ENCODE results near the gene SPN.
"Not testable (repeated sequence)": the region's sequence is repeated elsewhere in the genome, so short reads cannot be mapped to it uniquely, and the experiment has no call there.

The SPN gene

DNA sequence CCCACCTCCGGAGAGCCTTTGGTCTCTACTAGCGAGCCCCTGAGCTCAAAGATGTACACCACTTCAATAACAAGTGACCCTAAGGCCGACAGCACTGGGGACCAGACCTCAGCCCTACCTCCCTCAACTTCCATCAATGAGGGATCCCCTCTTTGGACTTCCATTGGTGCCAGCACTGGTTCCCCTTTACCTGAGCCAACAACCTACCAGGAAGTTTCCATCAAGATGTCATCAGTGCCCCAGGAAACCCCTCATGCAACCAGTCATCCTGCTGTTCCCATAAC is 702 bp downstream of the SPN start:
- peak overlapping the region; percentile 52 for H3K4me3 ChIP-seq (replicated peaks; ENCODE audit: insufficient read depth, low read length)
- TF ChIP-seq POLR2AphosphoS5 (IDR thresholded peaks at IDR 0.05; ENCODE audit: low read depth), result no peak
- no peak for TF ChIP-seq SPI1 (IDR thresholded peaks at IDR 0.05; ENCODE audit: borderline replicate concordance, low read depth)
- no peak for TF ChIP-seq GABPA (IDR thresholded peaks at IDR 0.05; ENCODE audit: low read depth)
- TF ChIP-seq, protein P1, sequence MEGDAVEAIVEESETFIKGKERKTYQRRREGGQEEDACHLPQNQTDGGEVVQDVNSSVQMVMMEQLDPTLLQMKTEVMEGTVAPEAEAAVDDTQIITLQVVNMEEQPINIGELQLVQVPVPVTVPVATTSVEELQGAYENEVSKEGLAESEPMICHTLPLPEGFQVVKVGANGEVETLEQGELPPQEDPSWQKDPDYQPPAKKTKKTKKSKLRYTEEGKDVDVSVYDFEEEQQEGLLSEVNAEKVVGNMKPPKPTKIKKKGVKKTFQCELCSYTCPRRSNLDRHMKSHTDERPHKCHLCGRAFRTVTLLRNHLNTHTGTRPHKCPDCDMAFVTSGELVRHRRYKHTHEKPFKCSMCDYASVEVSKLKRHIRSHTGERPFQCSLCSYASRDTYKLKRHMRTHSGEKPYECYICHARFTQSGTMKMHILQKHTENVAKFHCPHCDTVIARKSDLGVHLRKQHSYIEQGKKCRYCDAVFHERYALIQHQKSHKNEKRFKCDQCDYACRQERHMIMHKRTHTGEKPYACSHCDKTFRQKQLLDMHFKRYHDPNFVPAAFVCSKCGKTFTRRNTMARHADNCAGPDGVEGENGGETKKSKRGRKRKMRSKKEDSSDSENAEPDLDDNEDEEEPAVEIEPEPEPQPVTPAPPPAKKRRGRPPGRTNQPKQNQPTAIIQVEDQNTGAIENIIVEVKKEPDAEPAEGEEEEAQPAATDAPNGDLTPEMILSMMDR (IDR thresholded peaks at IDR 0.05; ENCODE audit: insufficient read depth, low read length), result no peak
- peak overlapping the region; percentile 98 for H3K27ac ChIP-seq (replicated peaks)

DNA sequence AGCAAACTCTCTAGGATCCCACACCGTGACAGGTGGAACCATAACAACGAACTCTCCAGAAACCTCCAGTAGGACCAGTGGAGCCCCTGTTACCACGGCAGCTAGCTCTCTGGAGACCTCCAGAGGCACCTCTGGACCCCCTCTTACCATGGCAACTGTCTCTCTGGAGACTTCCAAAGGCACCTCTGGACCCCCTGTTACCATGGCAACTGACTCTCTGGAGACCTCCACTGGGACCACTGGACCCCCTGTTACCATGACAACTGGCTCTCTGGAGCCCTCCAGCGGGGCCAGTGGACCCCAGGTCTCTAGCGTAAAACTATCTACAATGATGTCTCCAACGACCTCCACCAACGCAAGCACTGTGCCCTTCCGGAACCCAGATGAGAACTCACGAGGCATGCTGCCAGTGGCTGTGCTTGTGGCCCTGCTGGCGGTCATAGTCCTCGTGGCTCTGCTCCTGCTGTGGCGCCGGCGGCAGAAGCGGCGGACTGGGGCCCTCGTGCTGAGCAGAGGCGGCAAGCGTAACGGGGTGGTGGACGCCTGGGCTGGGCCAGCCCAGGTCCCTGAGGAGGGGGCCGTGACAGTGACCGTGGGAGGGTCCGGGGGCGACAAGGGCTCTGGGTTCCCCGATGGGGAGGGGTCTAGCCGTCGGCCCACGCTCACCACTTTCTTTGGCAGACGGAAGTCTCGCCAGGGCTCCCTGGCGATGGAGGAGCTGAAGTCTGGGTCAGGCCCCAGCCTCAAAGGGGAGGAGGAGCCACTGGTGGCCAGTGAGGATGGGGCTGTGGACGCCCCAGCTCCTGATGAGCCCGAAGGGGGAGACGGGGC is 1.3 kb downstream of the SPN start:
- DNase-seq (ENCODE audit: low read depth in 1 of 2, low spot score in 1 of 2), result peak; percentile 55 to 91
- no peaks in the 10 kb centered on the region for H3K27me3 ChIP-seq (ENCODE audit: insufficient read depth, poor library complexity, severe bottlenecking)
- peak overlapping the region; percentile 52 for H3K4me3 ChIP-seq (replicated peaks; ENCODE audit: insufficient read depth, low read length)
- TF ChIP-seq, protein P1 (IDR thresholded peaks at IDR 0.05; ENCODE audit: insufficient read depth, low read length), result no peak
- TF ChIP-seq GABPA (IDR thresholded peaks at IDR 0.05; ENCODE audit: low read depth), result no peak
- TF ChIP-seq POLR2AphosphoS5 (IDR thresholded peaks at IDR 0.05; ENCODE audit: low read depth), result peak; percentile 52
- TF ChIP-seq, protein P2, sequence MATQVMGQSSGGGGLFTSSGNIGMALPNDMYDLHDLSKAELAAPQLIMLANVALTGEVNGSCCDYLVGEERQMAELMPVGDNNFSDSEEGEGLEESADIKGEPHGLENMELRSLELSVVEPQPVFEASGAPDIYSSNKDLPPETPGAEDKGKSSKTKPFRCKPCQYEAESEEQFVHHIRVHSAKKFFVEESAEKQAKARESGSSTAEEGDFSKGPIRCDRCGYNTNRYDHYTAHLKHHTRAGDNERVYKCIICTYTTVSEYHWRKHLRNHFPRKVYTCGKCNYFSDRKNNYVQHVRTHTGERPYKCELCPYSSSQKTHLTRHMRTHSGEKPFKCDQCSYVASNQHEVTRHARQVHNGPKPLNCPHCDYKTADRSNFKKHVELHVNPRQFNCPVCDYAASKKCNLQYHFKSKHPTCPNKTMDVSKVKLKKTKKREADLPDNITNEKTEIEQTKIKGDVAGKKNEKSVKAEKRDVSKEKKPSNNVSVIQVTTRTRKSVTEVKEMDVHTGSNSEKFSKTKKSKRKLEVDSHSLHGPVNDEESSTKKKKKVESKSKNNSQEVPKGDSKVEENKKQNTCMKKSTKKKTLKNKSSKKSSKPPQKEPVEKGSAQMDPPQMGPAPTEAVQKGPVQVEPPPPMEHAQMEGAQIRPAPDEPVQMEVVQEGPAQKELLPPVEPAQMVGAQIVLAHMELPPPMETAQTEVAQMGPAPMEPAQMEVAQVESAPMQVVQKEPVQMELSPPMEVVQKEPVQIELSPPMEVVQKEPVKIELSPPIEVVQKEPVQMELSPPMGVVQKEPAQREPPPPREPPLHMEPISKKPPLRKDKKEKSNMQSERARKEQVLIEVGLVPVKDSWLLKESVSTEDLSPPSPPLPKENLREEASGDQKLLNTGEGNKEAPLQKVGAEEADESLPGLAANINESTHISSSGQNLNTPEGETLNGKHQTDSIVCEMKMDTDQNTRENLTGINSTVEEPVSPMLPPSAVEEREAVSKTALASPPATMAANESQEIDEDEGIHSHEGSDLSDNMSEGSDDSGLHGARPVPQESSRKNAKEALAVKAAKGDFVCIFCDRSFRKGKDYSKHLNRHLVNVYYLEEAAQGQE (IDR thresholded peaks at IDR 0.05; ENCODE audit: insufficient replicate concordance, low read depth), result peak; percentile 17
- no peak for TF ChIP-seq SPI1 (IDR thresholded peaks at IDR 0.05; ENCODE audit: borderline replicate concordance, low read depth)
- H3K27ac ChIP-seq (replicated peaks), result peak overlapping the region; percentile 98

More for the DNA sequence above, 702 bp downstream of the SPN start:
- no peaks in the 10 kb centered on the region for H3K27me3 ChIP-seq (ENCODE audit: insufficient read depth, poor library complexity, severe bottlenecking)
- DNase-seq (ENCODE audit: low read depth in 1 of 2, low spot score in 1 of 2), result peak in 1 of 2 experiments; percentile 83

DNA sequence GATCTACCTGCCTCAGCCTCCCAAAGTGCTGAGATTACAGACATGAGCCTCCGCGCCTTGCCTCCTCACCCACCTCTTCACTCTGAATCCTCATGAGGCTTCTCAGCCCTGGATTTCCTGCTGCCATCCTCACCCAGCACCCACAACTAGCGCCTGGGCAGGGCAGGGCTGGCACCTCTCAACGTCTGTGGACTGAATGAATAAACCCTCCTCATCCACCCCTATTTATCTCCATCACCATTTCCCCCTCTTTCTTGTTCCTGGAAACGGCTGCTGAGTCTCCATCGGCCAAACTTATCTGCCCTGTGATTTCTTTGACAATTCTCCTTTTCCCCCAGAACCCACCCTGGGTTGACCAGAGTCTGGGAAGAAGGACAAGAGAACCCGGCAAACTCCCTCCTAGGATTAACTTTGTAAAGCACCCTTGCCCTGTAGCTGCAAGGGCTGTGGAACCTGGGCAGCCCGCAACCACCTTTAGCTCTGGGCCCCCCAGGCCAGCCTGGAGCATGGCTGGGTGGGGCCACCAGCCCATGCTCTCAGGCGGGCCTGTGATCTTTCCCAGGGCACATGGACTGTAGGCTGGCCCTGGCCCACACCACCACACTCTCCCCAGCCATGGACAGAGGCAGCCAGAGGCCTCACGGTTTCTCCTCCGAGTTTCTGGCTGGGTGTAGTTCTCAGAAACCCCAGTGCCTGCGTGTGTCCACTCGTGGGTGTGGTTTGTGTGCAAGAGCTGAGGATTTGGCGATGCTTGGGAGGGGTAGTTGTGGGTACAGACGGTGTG is 2.4 kb downstream of the SPN start:
- peak in 1 of 2 experiments; percentile 52 for DNase-seq (ENCODE audit: low read depth in 1 of 2, low spot score in 1 of 2)
- H3K27me3 ChIP-seq (ENCODE audit: insufficient read depth, poor library complexity, severe bottlenecking), result no peaks in the 10 kb centered on the region
- H3K4me3 ChIP-seq (replicated peaks; ENCODE audit: insufficient read depth, low read length), result peak overlapping the region; percentile 52
- peak overlapping the region; percentile 98 for H3K27ac ChIP-seq (replicated peaks)
- TF ChIP-seq GABPA (IDR thresholded peaks at IDR 0.05; ENCODE audit: low read depth) (no peak), SPI1 (IDR thresholded peaks at IDR 0.05; ENCODE audit: borderline replicate concordance, low read depth) (no peak), POLR2AphosphoS5 (IDR thresholded peaks at IDR 0.05; ENCODE audit: low read depth) (no peak; the same call in 1 of the 2 replicates)
- TF ChIP-seq, protein P2 (IDR thresholded peaks at IDR 0.05; ENCODE audit: insufficient replicate concordance, low read depth), result no peak
- TF ChIP-seq, protein P1 (IDR thresholded peaks at IDR 0.05; ENCODE audit: insufficient read depth, low read length), result no peak

DNA sequence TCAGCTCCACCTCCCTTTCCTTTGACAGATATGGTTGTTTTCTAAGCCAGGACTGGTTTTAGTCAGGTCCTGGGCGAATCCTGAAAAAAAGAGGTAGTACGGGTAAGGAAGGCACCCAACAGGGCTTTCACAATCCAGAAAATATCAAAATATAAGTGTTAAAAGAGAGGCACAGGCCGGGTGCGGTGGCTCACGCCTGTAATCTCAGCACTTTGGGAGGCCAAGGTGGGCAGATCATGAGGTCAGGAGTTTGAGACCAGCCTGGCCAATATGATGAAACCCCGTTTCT is 4.2 kb downstream of the SPN start:
- Histone ChIP-seq H3K4me3 (replicated peaks; ENCODE audit: insufficient read depth, low read length) (peak overlapping the region; percentile 52), H3K27ac (replicated peaks) (peak overlapping the region; percentile 98)
- DNase-seq (ENCODE audit: low read depth in 1 of 2, low spot score in 1 of 2), result peak in 1 of 2 experiments; percentile 56
- H3K27me3 ChIP-seq (ENCODE audit: insufficient read depth, poor library complexity, severe bottlenecking), result not testable (repeated sequence)
